ENCODE results near the gene BHLHA15.

DNA sequence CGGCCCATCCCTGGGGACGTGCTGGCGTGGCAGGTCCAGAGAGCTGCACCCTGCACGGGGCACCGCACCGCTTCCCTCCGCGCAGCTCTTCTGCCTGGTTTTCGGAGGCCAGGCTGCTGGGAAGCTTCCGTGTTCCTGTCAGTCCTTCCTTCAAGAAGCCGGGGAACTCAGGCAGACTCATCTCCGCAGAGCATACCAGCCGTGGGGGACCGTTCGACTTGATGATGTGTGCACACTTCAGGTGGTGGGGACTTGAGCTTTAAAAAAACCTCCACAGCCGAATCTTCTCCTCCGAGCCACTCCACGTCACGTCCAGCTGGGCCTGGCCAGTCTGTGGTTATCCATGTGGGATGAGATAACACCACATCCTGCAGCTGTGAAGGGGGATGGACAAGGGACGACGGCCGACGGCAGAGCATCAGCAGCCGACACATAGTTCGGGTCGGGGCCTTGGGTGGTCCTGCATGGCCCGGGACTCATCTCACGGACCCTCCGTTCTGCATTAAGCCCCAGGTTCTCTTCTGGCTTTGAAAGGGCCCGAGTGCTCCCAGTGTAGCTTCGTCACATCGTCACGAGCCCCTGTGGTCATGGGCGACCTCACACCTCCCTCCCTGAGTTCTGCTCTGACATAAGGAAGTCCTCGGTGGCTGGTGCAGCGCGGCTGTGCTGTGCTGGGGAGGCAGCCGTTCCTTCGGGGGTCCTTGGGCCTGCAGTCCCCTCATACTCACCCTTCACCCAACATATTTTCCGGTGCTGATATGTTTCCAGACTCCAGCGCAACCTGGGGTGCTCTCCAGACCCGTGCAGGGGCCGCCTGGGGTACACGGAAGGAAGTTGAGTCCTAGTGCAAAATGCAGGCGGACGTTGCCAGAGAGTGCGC, 4.5 kb upstream of the BHLHA15 start:
- no peak for TF ChIP-seq CTCF (IDR thresholded peaks at IDR 0.05)
- no peak for TF ChIP-seq POLR2A (IDR thresholded peaks at IDR 0.05)

Measured in gastroesophageal sphincter (tissue), 3 donors.